Measurements from ENCODE around the gene C1QTNF9.
"Not testable (repeated sequence)": the region's sequence is repeated elsewhere in the genome, so short reads cannot be mapped to it uniquely, and the experiment has no call there.

Gene C1QTNF9

DNA sequence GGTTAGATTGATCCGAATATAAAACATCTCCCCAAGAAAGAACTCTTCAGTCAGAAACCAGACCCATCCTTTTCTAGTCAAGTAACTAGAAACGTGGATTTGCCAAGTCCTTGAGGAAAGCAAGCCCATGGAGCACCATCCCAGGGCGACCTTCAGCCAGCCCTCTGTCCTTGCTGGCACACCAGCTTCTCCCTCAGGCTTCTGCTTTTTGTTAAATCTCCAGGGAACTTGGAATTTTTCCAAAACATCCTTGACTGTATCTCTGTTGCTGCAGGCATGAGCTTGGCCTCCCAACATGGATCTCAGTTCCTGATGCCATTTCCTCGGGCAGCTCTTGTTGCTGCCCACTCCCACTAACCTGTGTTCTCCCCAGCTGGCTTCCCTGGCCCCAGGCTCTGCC is 27.1 kb upstream of the C1QTNF9 start:
- no peak for DNase-seq

DNA sequence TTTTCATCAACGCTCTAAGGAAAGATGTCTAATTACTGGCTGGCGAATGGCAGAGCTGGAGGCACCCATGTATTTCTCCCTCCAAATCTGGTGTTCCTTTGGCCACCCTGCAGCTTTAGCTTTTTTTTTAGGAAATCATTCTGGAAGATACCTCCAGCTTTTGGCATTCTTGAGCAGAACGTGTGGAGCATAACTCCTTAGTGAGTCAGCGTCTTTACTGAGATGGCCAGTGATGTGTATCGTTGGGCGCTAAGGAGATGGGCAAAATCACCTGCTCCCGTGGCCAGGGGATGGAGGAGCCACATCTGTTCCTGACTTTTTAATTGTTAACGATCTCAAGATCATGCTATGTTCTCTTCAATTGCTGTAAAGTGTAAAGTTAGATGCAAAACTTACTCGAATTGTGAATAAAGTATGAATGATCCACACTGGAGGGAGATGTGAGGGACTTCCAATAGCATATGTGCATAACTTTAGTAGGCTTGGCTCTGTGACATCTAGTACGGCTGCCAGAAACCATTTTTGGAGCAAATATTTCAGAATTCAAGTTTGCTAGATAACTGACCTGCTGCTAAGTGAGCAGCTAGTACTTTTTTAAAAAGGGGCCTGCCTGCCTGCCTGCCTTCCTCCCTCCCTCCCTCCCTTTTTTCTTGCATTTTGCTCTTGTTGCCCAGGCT is 24.4 kb upstream of the C1QTNF9 start:
- no peak for DNase-seq

DNA sequence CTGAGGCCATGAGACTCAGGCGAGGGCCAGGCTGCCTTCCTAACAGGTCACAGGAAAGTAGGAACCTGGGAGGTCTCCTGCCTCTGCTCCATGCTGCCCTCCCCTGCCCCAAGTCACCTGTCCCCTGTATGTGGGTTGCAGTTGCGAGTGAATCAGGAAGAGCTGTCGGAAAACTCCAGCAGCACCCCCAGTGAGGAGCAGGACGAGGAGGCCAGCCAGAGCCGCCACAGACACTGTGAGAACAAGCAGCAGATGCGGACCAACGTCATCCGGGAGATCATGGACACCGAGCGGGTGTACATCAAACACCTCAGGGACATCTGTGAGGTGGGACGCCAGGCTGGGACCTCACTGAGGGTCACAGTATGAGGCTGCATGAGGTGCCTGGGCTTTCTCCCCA is 22.8 kb upstream of the C1QTNF9 start:
- no peak for DNase-seq

GRCh38 chr13:24287748-24288287 is 21.6 kb upstream of the C1QTNF9 start:
- DNase-seq: no peak

- DNase-seq: no peak
Measured at GRCh38 chr13:24288870-24289269, 20.5 kb upstream of the C1QTNF9 start.

GRCh38 chr13:24290280-24290932 is 19.0 kb upstream of the C1QTNF9 start:
- DNase-seq: no peak

DNA sequence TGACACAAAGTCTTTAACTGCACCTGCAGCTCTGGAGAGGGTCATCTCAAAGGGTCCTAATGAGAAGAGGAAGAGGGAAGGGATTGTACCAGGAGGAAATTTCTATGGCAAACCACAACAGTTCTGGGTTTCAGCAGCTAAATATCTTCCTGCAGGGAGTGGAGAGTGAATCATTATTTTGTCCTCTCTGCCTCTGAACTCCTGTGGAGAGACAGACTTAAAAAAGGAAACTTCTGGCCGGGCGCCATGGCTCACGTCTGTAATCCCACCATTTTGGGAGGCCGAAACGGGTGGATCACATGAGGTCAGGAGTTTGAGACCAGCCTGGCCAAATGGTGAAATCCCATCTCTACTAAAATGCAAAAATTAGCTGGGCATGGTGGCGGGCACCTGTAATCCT is 16.9 kb upstream of the C1QTNF9 start:
- no peak for DNase-seq

DNA sequence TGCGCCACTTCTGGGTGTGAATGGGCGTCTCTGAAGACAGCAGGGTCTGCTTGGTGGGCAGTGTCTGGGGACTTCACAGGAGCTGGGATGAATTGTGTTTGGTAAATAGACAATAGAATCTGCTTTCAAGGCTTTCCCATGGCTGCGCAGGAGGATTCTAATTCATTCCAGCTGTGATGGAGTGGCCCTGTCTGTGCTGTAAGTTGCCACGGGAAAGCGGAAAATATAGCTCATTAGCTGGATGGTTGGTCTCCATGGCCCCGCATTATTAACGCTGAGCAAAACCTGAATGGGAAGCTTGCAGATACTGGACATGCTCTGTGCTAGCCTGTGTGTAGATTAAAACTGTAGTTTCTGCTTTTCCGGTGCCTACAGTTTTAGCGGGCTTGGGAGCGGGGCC is 15.6 kb upstream of the C1QTNF9 start:
- no peak for DNase-seq

DNA sequence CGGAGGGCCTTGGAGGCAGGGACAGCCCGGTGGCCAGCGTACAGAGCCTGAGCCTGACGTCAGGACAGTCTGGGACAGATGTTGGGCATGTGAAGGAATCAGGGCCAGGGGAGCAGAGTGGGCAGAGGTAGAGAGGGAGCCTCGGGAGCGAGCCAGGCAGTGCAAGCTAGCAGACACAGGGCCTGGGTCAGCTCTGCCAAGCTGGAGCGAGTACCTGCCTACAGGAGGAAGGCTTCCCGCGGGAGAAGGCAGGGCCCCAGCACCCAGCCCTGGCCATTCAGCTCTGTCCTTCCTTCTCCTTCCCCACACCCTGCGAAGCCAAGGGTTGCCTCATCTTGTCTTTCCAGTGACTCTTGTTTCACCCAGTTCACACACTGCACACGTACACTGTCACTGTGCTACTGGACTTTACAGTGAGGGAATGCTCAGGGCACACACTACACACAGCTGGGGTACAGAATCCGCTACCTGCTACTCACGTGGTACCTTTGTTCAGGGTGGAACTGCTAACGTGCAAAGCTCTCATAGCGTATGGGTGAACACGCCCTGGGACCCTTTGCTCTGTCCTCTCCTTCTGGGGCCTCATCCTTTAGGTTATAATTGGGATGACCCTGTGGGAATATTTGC is 9.8 kb upstream of the C1QTNF9 start:
- no peak for DNase-seq

GRCh38 chr13:24301434-24301833 is 7.9 kb upstream of the C1QTNF9 start:
- DNase-seq: no peak

DNA sequence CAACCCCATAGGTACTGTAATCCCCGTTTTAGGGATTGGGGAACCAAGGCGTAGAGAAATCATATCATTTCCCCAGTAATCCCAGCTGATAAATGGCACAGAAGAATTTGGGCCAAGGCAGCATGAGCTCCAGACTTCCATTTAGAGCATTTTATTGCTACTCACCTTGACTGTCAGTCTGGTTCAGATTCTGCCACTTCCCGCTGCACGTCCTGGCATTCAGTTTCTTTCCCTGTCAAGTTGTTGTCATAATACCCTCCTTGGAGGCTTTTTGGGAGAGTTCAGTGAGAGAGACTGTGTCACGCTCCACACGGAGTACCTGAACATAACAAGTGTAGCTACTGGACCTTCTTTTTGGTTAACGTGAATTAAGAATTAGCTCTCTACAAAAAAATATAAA is 7.5 kb upstream of the C1QTNF9 start:
- no peak for DNase-seq

DNA sequence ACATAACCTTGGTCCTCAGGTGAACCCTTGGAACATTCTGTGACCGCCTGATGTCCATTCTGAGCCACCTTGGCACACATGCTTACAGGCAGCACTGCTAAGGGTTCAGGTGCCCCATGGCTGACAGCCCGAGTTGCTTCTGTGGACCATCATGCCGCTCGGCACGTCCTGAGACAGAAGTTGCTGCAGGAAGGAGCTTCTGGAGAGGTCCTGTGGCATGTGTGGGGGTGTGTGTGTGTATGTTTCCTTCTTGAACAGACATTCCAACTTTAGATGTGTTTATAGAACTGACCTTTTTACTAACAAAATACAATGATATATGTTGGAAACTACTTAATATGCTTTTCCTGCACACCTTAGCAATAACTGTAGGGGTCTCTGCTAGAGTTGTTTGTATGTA is 4.8 kb upstream of the C1QTNF9 start:
- DNase-seq: no peak

GRCh38 chr13:24306632-24307031 is 2.7 kb upstream of the C1QTNF9 start:
- no peak for DNase-seq

DNA sequence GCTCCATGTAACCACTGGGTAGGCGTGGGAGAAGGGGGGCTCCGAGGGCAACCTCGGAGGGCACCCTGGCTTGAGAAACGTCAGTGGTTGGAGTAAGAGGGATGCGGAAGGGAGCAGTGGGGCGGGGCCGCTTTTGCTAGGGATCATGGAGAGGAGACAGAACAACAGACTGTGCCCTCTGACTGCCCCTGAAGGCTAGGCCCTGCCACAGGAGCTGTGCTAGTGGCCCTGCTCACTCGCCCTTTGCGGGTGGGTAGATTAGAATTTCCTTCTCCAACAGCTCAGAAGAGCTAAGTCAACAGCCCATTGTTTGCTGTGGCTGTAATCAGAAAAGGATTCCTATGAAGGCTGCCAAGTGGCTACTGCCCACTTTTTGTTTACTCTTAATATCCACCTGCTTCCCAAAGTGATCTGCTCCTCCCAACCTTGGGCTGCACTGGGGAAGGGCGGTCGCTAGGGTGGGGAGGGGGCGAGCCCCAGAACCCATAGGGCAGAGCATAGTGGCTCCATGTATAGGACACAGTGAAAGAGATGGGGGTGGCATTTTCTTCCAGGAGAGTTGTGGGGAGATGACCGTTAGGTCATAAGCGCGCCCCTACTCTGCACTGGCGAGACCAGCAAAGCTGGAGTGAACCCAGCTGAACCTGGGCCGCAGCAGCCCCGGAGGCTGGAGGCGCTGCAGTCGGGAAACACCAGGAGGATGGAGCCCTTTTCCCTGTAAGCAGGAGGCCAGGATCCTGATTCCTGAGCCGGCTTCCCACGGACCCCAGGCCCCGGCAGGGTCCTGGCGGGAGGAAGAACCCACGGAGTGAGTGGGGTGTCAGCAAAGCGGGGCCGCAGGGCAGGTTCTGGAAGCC is 1.9 kb upstream of the C1QTNF9 start:
- no peak for DNase-seq

GRCh38 chr13:24308068-24308445 is 1.3 kb upstream of the C1QTNF9 start:
- DNase-seq: no peak

DNA sequence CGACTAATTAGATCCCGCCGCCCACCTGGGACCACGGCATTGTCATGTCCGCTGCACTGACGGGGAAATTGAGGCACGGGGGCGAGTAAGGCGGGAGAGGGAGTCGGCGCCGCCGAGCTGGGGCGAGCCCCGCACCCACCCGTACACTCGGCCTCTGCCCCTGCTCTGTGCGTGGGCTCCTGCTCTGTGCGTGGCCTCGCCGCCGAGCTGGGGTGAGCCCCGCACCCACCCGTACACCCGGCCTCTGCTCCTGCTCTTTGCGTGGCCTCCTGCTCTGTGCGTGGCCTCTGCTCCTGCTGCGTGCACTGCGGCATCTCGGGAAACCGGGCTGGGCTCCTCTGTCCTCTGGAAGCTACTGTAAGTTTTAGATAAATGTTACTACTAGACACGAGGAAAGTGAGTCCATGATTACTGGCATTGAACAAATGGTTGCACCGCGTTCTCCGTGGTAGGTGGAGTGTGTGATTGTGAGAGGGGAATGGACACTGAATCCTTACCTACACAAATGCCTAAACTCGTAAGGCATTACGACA is 826 bp upstream of the C1QTNF9 start:
- no peak for DNase-seq

- DNase-seq: no peak
Measured at GRCh38 chr13:24313439-24313838, 4.1 kb downstream of the C1QTNF9 start.

DNA sequence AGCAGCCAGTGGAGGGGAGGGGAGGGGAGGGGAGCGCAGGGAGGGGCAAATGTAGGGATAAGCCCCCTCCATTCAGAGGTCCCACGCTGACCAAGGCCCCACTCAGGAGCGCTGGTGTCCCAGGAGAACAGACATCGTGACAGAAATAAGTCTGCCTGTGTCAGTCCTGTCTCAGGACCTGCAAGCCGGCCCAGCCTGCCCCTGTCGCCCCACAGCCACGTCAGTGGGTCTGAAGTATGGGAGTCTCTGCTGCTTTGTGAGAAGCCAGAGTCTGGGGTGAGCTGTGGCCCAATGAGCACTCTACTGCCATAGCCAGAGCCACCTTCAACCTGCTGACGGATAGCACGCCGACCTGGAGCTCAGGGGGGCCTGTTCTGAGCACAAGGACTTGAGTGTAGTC is 8.5 kb downstream of the C1QTNF9 start:
- not testable (repeated sequence) for DNase-seq

DNA sequence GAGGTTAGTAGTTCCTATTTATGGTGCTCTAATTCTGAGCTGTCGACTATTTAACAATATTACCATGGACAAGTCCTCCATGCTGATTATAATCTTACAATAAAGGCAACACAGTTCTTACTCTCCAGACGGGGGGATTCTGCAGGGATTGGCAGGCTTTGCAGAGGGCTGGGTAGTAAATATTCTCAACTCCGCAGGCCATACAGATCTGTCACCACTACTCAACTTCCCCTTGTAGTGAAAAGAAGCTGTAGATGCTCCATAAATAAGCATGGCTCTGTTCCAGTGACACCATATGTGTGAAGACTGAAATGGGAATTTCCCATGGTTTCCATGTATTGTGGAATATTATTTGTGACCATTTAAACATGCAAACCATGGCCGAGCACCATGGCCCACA is 9.5 kb downstream of the C1QTNF9 start:
- DNase-seq: not testable (repeated sequence)

GRCh38 chr13:24319641-24320040 is 10.3 kb downstream of the C1QTNF9 start:
- not testable (repeated sequence) for DNase-seq

GRCh38 chr13:24321416-24321815 is 12.0 kb downstream of the C1QTNF9 start:
- not testable (repeated sequence) for DNase-seq

DNA sequence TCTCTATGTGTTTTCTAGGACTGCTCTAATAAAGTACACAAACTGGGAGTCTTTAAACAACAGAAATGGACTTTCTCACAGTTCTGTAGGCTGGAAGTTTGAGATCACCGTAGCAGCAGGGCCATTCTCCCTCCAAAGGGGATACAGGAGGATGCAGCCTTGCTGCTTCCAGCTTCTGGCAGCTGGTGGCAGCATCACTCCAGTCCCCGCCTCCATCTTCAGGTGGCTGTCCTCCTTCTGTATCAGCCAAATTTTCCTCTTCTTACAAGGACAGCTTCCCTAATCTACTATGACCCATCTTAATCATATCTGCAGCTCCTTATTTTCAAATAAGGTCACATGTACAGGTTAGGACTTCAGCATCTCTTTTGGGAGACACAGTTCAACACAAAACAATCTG is 13.1 kb downstream of the C1QTNF9 start:
- DNase-seq: not testable (repeated sequence)

Measured in stimulated activated naive CD4-positive, alpha-beta T cell treated with Interleukin-2 at 50 U/mL for 16 hours (primary cell).